HCT116 (cell line): ENCODE results near the gene EYA3. TPM values are rescaled to one million over a fixed set of nuclear protein-coding genes. Genes with fewer than 3 reads are reported as not detected.
"Not testable (repeated sequence)": the region's sequence is repeated elsewhere in the genome, so short reads cannot be mapped to it uniquely, and the experiment has no call there.

ENCODE experiments used
- ATAC-seq: fragments of 200-7000 bp; cut with Tn5 transposase; 2 replicates; pipeline ENCODE4 v1.9.1; 2020; ENCODE audit warnings: mild to moderate bottlenecking, moderate library complexity
- BruUV-seq: library from RNA; stranded (reverse); fragments of 400-500 nt; replicated peaks from 2 replicates; lab custom pipeline; 2021; lab: Mats Ljungman, UMichigan
- CTCF ChIA-PET: fragments of 300-600 bp; sonication (Branson Sonifier 250); formaldehyde crosslinking; loops from one replicate; lab custom pipeline; 2021; ENCODE audit warnings: antibody characterized with exemption; lab: Charles Lee
- POLR2A ChIA-PET: fragments of 300-600, 350-600 bp; sonication (Branson Sonifier 250); formaldehyde crosslinking; loops from one replicate; lab custom pipeline; 2021; ENCODE audit warnings: antibody characterized with exemption; lab: Charles Lee
- RAD21 ChIA-PET, 2 experiments: fragments of 300-600 bp; sonication (Branson Sonifier 250); formaldehyde crosslinking; loops; one replicate each; lab custom pipeline; 2023; ENCODE audit warnings: low total read pairs in 2 of 2; ENCODE audit not compliant: uncharacterized antibody in 2 of 2, unreplicated experiment in 2 of 2, low non-redundant PET in 1 of 2; lab: Charles Lee
- DNase-seq: peaks from one replicate; pipeline ENCODE4 v3.0.0-alpha.2; 2010; ENCODE audit warnings: low read depth, low spot score
- H2AFZ ChIP-seq: fragments of 200-600 bp; shearing (Covaris generic), sonication (generic); 2 replicates; pipeline ENCODE4 v1.6.1; 2017; ENCODE audit warnings: low read depth, mixed run types, mixed read lengths, antibody characterized with exemption, low read length; ENCODE audit not compliant: poor library complexity, severe bottlenecking
- H3K27ac ChIP-seq: 2 replicates; pipeline ENCODE4 v1.5.1; 2012; ENCODE audit warnings: low read depth, low read length
- H3K27me3 ChIP-seq: fragments of 200-600 bp; sonication (generic); 2 replicates; pipeline ENCODE4 v1.6.1; 2016; ENCODE audit warnings: mixed run types, low read length, mixed read lengths; ENCODE audit not compliant: insufficient read depth
- H3K36me3 ChIP-seq, 2 experiments: fragments of 200-500 bp in 1 of 2; fragments of 200-600 bp in 1 of 2; sonication (Bioruptor generic) in 1 of 2; sonication (generic) in 1 of 2; 2 replicates each; pipeline versions ENCODE4 v1.5.1 to v1.6.1; 2014 to 2016; ENCODE audit warnings: low read length in 2 of 2, inconsistent platforms in 1 of 2, mixed read lengths in 1 of 2, mixed run types in 1 of 2; ENCODE audit not compliant: insufficient read depth in 2 of 2, control insufficient read depth in 1 of 2
- H3K4me1 ChIP-seq, 2 experiments: fragments of 200-600 bp in 1 of 2; sonication (generic) in 1 of 2; 2 replicates each; pipeline versions ENCODE4 v1.5.1 to v1.6.1; 2012 to 2017; ENCODE audit warnings: low read length in 2 of 2, inconsistent platforms in 1 of 2, mild to moderate bottlenecking in 1 of 2, mixed read lengths in 1 of 2, mixed run types in 1 of 2, moderate library complexity in 1 of 2; ENCODE audit not compliant: insufficient read depth in 2 of 2, control insufficient read depth in 1 of 2
- H3K4me2 ChIP-seq: fragments of 200-600 bp; sonication (generic); 2 replicates; pipeline ENCODE4 v1.6.1; 2017; ENCODE audit warnings: mixed run types, low read length, mixed read lengths
- H3K4me3 ChIP-seq, 2 experiments: fragments of 200-600 bp in 1 of 2; sonication (generic) in 1 of 2; replicated peaks in 1 of 2; 2 replicates each; pipeline ENCODE4 v1.5.1; 2011 to 2016; ENCODE audit warnings: low read length in 2 of 2, control low read depth in 1 of 2, low read depth in 1 of 2, mild to moderate bottlenecking in 1 of 2, mixed read lengths in 1 of 2, mixed run types in 1 of 2
- H3K79me2 ChIP-seq: fragments of 200-600 bp; sonication (generic); 2 replicates; pipeline ENCODE4 v1.6.1; 2017; ENCODE audit warnings: mild to moderate bottlenecking, mixed run types, low read length, moderate library complexity, mixed read lengths; ENCODE audit not compliant: insufficient read depth
- H3K9ac ChIP-seq: fragments of 200-600 bp; sonication (generic); 2 replicates; pipeline ENCODE4 v1.6.1; 2016; ENCODE audit warnings: low read length, mixed read lengths
- H3K9me2 ChIP-seq: fragments of 200-600 bp; sonication (generic), shearing (Covaris generic); 2 replicates; pipeline ENCODE4 v1.6.1; 2017; ENCODE audit warnings: mixed run types, mild to moderate bottlenecking, moderate library complexity; ENCODE audit not compliant: insufficient read depth
- H3K9me3 ChIP-seq, 2 experiments: fragments of 200-500 bp in 1 of 2; fragments of 200-600 bp in 1 of 2; sonication (Bioruptor generic) in 1 of 2; sonication (generic) in 1 of 2; 2 replicates each; pipeline ENCODE4 v1.6.1; 2014 to 2017; ENCODE audit warnings: low read length in 2 of 2, mixed read lengths in 2 of 2, inconsistent platforms in 1 of 2, low read depth in 1 of 2, mild to moderate bottlenecking in 1 of 2, mixed run types in 1 of 2, moderate library complexity in 1 of 2; ENCODE audit not compliant: control insufficient read depth in 1 of 2, insufficient read depth in 1 of 2
- H4K20me1 ChIP-seq: fragments of 200-600 bp; sonication (generic), shearing (Covaris generic); 2 replicates; pipeline ENCODE4 v1.6.1; 2017; ENCODE audit warnings: mixed run types, mild to moderate bottlenecking, moderate library complexity; ENCODE audit not compliant: insufficient read depth
- CBX3 ChIP-seq: IDR thresholded peaks from 2 replicates; pipeline ENCODE4 v1.6.1; 2012; ENCODE audit warnings: low read depth
- CEBPB ChIP-seq: IDR thresholded peaks from 2 replicates; pipeline ENCODE4 v1.6.1; 2012; ENCODE audit warnings: low read depth
- EGR1 ChIP-seq: IDR thresholded peaks from 2 replicates; pipeline ENCODE4 v1.6.1; 2012; ENCODE audit warnings: low read depth
- EZH2 ChIP-seq: fragments of 200-600 bp; sonication (generic); IDR thresholded peaks from 2 replicates; pipeline ENCODE4 v1.6.1; 2017; ENCODE audit warnings: antibody characterized with exemption, mixed run types
- EZH2phosphoT487 ChIP-seq: fragments of 200-600 bp; IDR thresholded peaks from 2 replicates; pipeline ENCODE4 v1.6.1; 2018; ENCODE audit warnings: antibody characterized with exemption, borderline replicate concordance
- JUND ChIP-seq: IDR thresholded peaks from 2 replicates; pipeline ENCODE4 v1.6.1; 2012
- POLR2A ChIP-seq: IDR thresholded peaks from 2 replicates; pipeline ENCODE4 v1.7.0; 2011; ENCODE audit warnings: borderline replicate concordance; ENCODE audit not compliant: insufficient read depth, insufficient read length; ENCODE audit errors: extremely low read depth
- POLR2AphosphoS5 ChIP-seq: IDR thresholded peaks from 2 replicates; pipeline ENCODE4 v1.6.1; 2011; ENCODE audit warnings: mild to moderate bottlenecking, low read depth, low read length, moderate library complexity
- RAD21 ChIP-seq: IDR thresholded peaks from 2 replicates; pipeline ENCODE4 v1.6.1; 2012; ENCODE audit warnings: low read depth, mild to moderate bottlenecking
- SP1 ChIP-seq: IDR thresholded peaks from 2 replicates; pipeline ENCODE4 v1.6.1; 2012; ENCODE audit warnings: low read depth
- TCF7L2 ChIP-seq: IDR thresholded peaks from 2 replicates; pipeline ENCODE4 v1.7.0; 2011; ENCODE audit warnings: borderline replicate concordance, inconsistent platforms; ENCODE audit not compliant: insufficient read depth, insufficient read length; ENCODE audit errors: extremely low read depth
- intact Hi-C: fragments of 100-400 bp; cut with micrococcal nuclease; formaldehyde crosslinking; loops from 2 replicates; pipeline ENCODE4 v1.10.0; 2022
- total RNA-seq: library from RNA; stranded (reverse); gene quantifications from one replicate; pipeline ENCODE4 v1.2.1, GENCODE V29; 2021; ENCODE audit not compliant: unreplicated experiment

Gene EYA3
- total RNA-seq, 1 experiment from 2014 or later, result 25.9 TPM

DNA sequence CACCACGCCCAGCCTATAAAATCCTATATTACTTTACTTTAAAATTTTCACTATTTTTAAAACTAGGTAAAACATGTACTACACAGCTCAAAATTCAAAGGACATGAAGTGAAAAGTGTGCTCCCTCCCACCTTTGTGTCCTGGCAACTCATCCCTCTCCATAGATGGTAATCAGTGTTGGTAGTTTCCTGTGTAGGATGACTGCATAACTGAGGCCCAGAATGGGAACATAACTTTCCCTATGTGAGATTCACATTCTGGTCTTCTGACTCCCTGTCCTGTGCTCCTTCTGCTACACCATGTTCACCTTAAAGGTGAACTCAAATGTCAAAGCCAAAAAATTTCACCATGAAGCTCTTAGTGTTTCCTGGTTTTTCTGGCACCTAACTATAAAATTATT, 89.4 kb downstream of the EYA3 start:
- CTCF ChIA-PET, result no interaction called here
- Histone ChIP-seq H3K4me2 (no peak overlapping the region), H2AFZ (no peak overlapping the region), H3K4me3 (no peak overlapping the region), H3K9me2 (no peaks in the 10 kb centered on the region), H3K4me1 (no peaks in the 10 kb centered on the region), H3K9me3 (no peaks in the 10 kb centered on the region), H3K27me3 (no peaks in the 10 kb centered on the region), H3K79me2 (no peaks in the 10 kb centered on the region), H4K20me1 (no peaks in the 10 kb centered on the region), H3K36me3 (peaks cover 20 to 30% of the 10 kb centered on the region in 2 experiments; a peak in 3 of 4 replicates), H3K27ac (no peak overlapping the region), H3K9ac (no peak overlapping the region)
- DNase-seq, result no peak
- intact Hi-C loops, result no loop called here
- TF ChIP-seq POLR2A (no peak), EGR1 (no peak), RAD21 (no peak), CEBPB (no peak), POLR2AphosphoS5 (no peak), TCF7L2 (no peak), SP1 (no peak), JUND (no peak), EZH2phosphoT487 (no peak), CBX3 (no peak), EZH2 (no peak)
- POLR2A ChIA-PET, result no interaction called here
- no TSS peak for BruUV-seq
- RAD21 ChIA-PET, result no interaction called here
- ATAC-seq, result no peak

DNA sequence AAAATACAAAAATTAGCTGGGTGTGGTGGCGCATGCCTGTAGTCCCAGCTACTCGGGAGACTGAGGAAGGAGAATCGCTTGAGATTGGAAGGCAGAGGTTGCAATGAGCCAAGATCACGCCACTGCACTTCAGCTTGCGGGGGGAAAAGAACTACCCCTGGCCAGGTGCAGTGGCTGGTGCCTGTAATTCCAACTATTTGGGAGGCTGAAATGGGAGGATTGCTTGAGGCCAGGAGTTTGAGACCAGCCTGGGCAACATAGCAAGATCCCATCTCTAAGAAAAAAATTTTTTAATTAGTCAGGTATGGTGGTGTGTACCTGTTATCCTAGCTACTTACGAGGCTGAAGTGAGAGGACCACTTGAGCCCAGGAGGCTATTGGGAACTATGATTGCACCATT, 93.9 kb downstream of the EYA3 start:
- H3K9me3 ChIP-seq, RAD21 ChIA-PET, H4K20me1 ChIP-seq, H3K4me2 ChIP-seq, H3K4me3 ChIP-seq, H3K4me1 ChIP-seq, H3K9me2 ChIP-seq, ATAC-seq, POLR2A ChIA-PET, H3K79me2 ChIP-seq, H3K9ac ChIP-seq, CTCF ChIA-PET, H2AFZ ChIP-seq, H3K27ac ChIP-seq, DNase-seq, intact Hi-C loops, BruUV-seq, H3K27me3 ChIP-seq: not testable (repeated sequence)
- peaks cover 30 to 36% of the 10 kb centered on the region in 2 experiments; a peak in 3 of 4 replicates for H3K36me3 ChIP-seq
